A549 treated with Hydrocortisone at 1 μM for 4 hours (cell line): ENCODE measurements around the gene MMP17. TPM values are rescaled to one million over a fixed set of nuclear protein-coding genes. Genes with fewer than 3 reads are reported as not detected.

Experiments
- total RNA-seq: library from RNA; stranded (reverse); fragments of 200-300 nt; extraction: Qiagen RNA extraction; gene quantifications from 5 replicates; pipeline ENCODE4 v1.2.3, GENCODE V29; 2022

Gene MMP17
- total RNA-seq = 9.4 to 11.0 TPM (median 10.3 TPM) in 5 replicates

DNA sequence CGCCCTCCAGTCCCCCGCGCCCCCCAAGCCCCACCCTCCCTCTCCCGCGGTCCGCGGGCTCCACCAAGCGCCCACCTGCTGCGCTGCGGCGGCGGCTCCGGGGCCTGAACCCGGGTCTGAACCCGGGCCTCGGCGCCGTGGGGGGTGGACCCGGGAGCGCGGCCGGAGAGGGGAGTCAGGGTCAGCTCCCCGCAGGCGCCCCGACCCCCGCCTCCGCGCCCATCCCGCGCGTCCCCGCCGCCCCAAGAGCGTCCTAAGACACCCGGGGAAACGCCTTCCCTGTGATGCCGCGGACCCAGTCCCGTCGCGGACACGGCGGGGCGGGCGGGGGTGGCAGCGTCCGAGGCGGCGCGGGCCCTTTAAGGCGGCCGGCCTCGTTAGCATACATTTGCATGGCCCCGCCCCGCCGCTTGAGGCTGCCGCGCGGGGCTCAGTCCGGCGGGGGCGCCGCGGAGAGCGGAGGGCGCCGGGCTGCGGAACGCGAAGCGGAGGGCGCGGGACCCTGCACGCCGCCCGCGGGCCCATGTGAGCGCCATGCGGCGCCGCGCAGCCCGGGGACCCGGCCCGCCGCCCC is at the start of gene MMP17:
MMP17 (plus strand) TSS at position 433 of the 574 bp plus-strand sequence; CDS start at position 535, 102 bp downstream.

DNA sequence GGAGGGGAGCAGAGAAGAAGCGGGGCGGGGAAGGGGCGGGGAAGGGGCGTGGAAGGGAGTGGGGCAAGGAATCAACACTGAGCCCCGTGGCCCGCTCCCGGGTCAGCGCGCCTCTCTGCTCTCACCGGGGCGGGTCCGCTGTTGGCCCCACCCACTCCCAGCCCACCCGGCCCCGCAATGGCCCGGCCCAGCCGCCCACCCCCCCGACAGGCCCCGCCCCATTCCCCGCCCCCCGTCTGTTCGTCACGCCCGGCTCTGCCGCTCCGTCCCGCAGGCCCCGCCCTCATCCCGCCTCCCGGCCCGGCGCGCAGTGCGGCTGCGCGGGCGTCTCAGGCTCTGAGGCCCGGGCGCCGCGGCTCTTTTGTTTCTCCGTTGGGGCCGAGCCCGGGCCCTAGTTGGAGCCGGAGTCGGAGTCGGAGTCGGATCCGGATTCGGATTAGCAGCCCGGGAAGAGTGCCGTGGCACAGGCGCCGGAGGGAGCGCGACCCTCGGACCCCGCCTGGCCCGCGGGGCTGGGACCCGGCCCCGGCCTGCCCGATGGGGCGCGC is 66.2 kb downstream of the MMP17 start, which contains the start of gene ULK1:
ULK1 (plus strand) TSS at position 310 of the 548 bp plus-strand sequence. CDS start 380 bp downstream, outside the sequence.

Other genes starting within 250 kb of the MMP17 start
- gene SFSWAP, start 117.3 kb upstream of the MMP17 start, total RNA-seq = 23.3 to 31.0 TPM (median 28.6 TPM) in 5 replicates
- 21.7 to 29.0 TPM (median 26.0 TPM) in 5 replicates for gene ULK1, start 66.2 kb downstream of the MMP17 start, total RNA-seq
- gene PUS1, start 100.9 kb downstream of the MMP17 start, total RNA-seq = 54.6 to 79.9 TPM (median 68.0 TPM) in 5 replicates
- gene EP400, start 121.5 kb downstream of the MMP17 start, total RNA-seq = 21.1 to 26.3 TPM (median 23.8 TPM) in 5 replicates